K562 (cell line): ENCODE results near the gene PHETA1. TPM values are rescaled to one million over a fixed set of nuclear protein-coding genes. Genes with fewer than 3 reads are reported as not detected.

ENCODE experiments used
- E2F6 ChIP-seq, 2 experiments: IDR thresholded peaks; 2 replicates each; pipeline ENCODE4 v1.6.1; 2011; ENCODE audit warnings: borderline replicate concordance in 1 of 2, control low read depth in 1 of 2, low read depth in 1 of 2, low read length in 1 of 2, mild to moderate bottlenecking in 1 of 2, mixed read lengths in 1 of 2, moderate library complexity in 1 of 2; ENCODE audit not compliant: insufficient read depth in 1 of 2, insufficient read length in 1 of 2, poor library complexity in 1 of 2, severe bottlenecking in 1 of 2; ENCODE audit errors: extremely low read depth in 1 of 2
- GATAD2B ChIP-seq: fragments of 450-650 bp; IDR thresholded peaks from 2 replicates; pipeline ENCODE4 v1.6.1; 2017; ENCODE audit warnings: mild to moderate bottlenecking, borderline replicate concordance
- HDAC8 ChIP-seq: fragments of 450-650 bp; IDR thresholded peaks from 2 replicates; pipeline ENCODE4 v1.6.1; 2016; ENCODE audit warnings: mild to moderate bottlenecking, missing genetic modification characterization, moderate library complexity, missing compliant biosample characterization
- JUNB ChIP-seq: fragments of 450-650 bp; formaldehyde crosslinking; conservative IDR thresholded peaks from 2 replicates; pipeline ENCODE4 v1.4.0; 2020; ENCODE audit warnings: mild to moderate bottlenecking
- KLF13 ChIP-seq: fragments of 450-650 bp; IDR thresholded peaks from 2 replicates; pipeline ENCODE4 v1.6.1; 2016; ENCODE audit warnings: missing genetic modification characterization, low read depth, mild to moderate bottlenecking, missing compliant biosample characterization, moderate library complexity, borderline replicate concordance
- MTA3 ChIP-seq: fragments of 450-650 bp; formaldehyde crosslinking; IDR thresholded peaks from 2 replicates; pipeline ENCODE4 v1.6.1; 2017; ENCODE audit warnings: mild to moderate bottlenecking, borderline replicate concordance
- MYC ChIP-seq, 2 experiments: fragments of 250-450 bp in 1 of 2; sonication (Bioruptor Pico) in 1 of 2; IDR thresholded peaks; 2 replicates each; pipeline versions ENCODE4 v1.5.1 to v1.6.1; 2012 to 2021; ENCODE audit warnings: low read depth in 2 of 2, borderline replicate concordance in 1 of 2, improper control_type of control experiment in 1 of 2, low read length in 1 of 2, mild to moderate bottlenecking in 1 of 2, moderate library complexity in 1 of 2
- POLR2G ChIP-seq: fragments of 200-400 bp; formaldehyde crosslinking; IDR thresholded peaks from 2 replicates; pipeline ENCODE4 v1.6.1; 2017; ENCODE audit warnings: low read depth, mild to moderate bottlenecking, antibody characterized with exemption, low read length, moderate library complexity
- RBFOX2 ChIP-seq: fragments of 200-400 bp; formaldehyde crosslinking; IDR thresholded peaks from 2 replicates; pipeline ENCODE4 v1.6.1; 2017; ENCODE audit warnings: low read depth, mild to moderate bottlenecking, low read length, moderate library complexity
- SIN3B ChIP-seq: fragments of 450-650 bp; IDR thresholded peaks from 2 replicates; pipeline ENCODE4 v1.6.1; 2017; ENCODE audit warnings: low read depth, mild to moderate bottlenecking, moderate library complexity
- TEAD1 ChIP-seq, 2 experiments: fragments of 450-650 bp in 1 of 2; sonication (generic) in 1 of 2; formaldehyde crosslinking; IDR thresholded peaks; 2 replicates each; pipeline versions ENCODE4 v1.4.0 to v1.8.0; 2020 to 2022; ENCODE audit warnings: mild to moderate bottlenecking in 2 of 2, missing genetic modification reagents in 1 of 2
- TEAD4 ChIP-seq, 2 experiments: sonication (generic) in 1 of 2; formaldehyde crosslinking in 1 of 2; IDR thresholded peaks; 2 replicates each; pipeline versions ENCODE4 v1.6.1 to v1.8.0; 2012 to 2022; ENCODE audit warnings: borderline replicate concordance in 1 of 2, inconsistent platforms in 1 of 2, low read length in 1 of 2, mild to moderate bottlenecking in 1 of 2, missing genetic modification reagents in 1 of 2
- TGIF2 ChIP-seq: sonication (generic); formaldehyde crosslinking; IDR thresholded peaks from 2 replicates; pipeline ENCODE4 v1.8.1; 2022; ENCODE audit warnings: mild to moderate bottlenecking, missing genetic modification reagents, moderate library complexity
- THRAP3 ChIP-seq: fragments of 450-650 bp; IDR thresholded peaks from 2 replicates; pipeline ENCODE4 v1.6.1; 2016; ENCODE audit warnings: mild to moderate bottlenecking, inconsistent platforms, borderline replicate concordance
- ZNF143 ChIP-seq: sonication (generic); formaldehyde crosslinking; IDR thresholded peaks from 2 replicates; pipeline ENCODE4 v1.9.0; 2022; ENCODE audit warnings: mild to moderate bottlenecking, missing genetic modification reagents
- ZNF639 ChIP-seq, 2 experiments: fragments of 200-800 bp in 1 of 2; sonication (Bioruptor generic) in 1 of 2; sonication (generic) in 1 of 2; formaldehyde crosslinking in 1 of 2; IDR thresholded peaks in 1 of 2; conservative IDR thresholded peaks in 1 of 2; 2 replicates each; pipeline versions ENCODE4 v1.5.0 to v1.6.1; 2016 to 2020; ENCODE audit warnings: missing compliant biosample characterization in 1 of 2, missing genetic modification characterization in 1 of 2, missing genetic modification reagents in 1 of 2
- ZSCAN29 ChIP-seq: fragments of 450-650 bp; IDR thresholded peaks from 2 replicates; pipeline ENCODE4 v1.6.1; 2017
- polyA plus RNA-seq, 8 experiments: library from polyadenylated mRNA; depleted of rRNA in 4 of 8; stranded (reverse) in 5 of 8; unstranded in 3 of 8; fragments of >200 nt; fragmentation: Nextera tagmentation in 2 of 8; fragmentation: Illumina TruSeq in 1 of 8; extraction: Ambion mirVana in 2 of 8; extraction: Trizol in 1 of 8; gene quantifications; 2 replicates each; pipeline versions ENCODE4 v1.2.1 to v1.2.3, GENCODE V29; 2011 to 2014; ENCODE audit warnings: inconsistent platforms in 1 of 8, missing spikeins in 1 of 8
- total RNA-seq, 7 experiments: library from RNA; depleted of rRNA in 6 of 7; stranded (reverse); fragments of >200 nt in 6 of 7; fragmentation: Illumina TruSeq in 2 of 7; extraction: Trizol in 2 of 7; gene quantifications; 2 replicates each; pipeline versions ENCODE4 v1.2.1 to v1.2.3, GENCODE V29; 2011 to 2021; ENCODE audit warnings: low replicate concordance in 1 of 7
- TF ChIP-seq, protein P1 (sequence below): fragments of 450-650 bp; IDR thresholded peaks from 2 replicates; pipeline ENCODE4 v1.6.1; 2018; ENCODE audit not compliant: partially characterized antibody

Gene PHETA1
- total and polyA plus RNA-seq, 9 of the 15 experiments (the other 6 are each of a cell fraction or from before 2014, with no cell fraction given) = 0.03 to 12.4 (median 3.0) TPM

GRCh38 chr12:111368788-111369495, at the start of gene PHETA1 (continued):
- TF ChIP-seq GATAD2B (peak; percentile 81; the same call in 1 of the 2 replicates), ZNF143 (CRISPR knock-in tag) (no peak), ZNF639 (CRISPR knock-in tag; conservative IDR thresholded peaks at IDR 0.05 in 1 of 2, IDR thresholded peaks at IDR 0.05 in 1 of 2) (peak in 1 of 2 experiments; percentile 88; a peak in 2 of 4 replicates), THRAP3 (no peak), MTA3 (peak; percentile 67; the same call in 1 of the 2 replicates), RBFOX2 (peak; percentile 77), JUNB (CRISPR knock-in tag) (no peak), E2F6 (IDR thresholded peaks at IDR 0.05; ENCODE audit: borderline replicate concordance in 1 of 2, extremely low read depth in 1 of 2, insufficient read depth in 1 of 2, insufficient read length in 1 of 2, low read depth in 1 of 2, low read length in 1 of 2, poor library complexity in 1 of 2, severe bottlenecking in 1 of 2) (peak; percentile 83 to 87), TEAD4 (IDR thresholded peaks at IDR 0.05; ENCODE audit: low read length) (no peak), TEAD4 (CRISPR knock-in tag; IDR thresholded peaks at IDR 0.05; ENCODE audit: borderline replicate concordance) (peak; percentile 61; the same call in 1 of the 2 replicates), TEAD1 (CRISPR knock-in tag; IDR thresholded peaks at IDR 0.05) (peak in 1 of 2 experiments; percentile 78; a peak in 1 of 4 replicates), HDAC8 (tag) (no peak), TGIF2 (CRISPR knock-in tag) (0 out of 2 replicates have a peak, but pooled peaks have one; percentile 65), KLF13 (tag) (peak; percentile 83; the same call in 1 of the 2 replicates), SIN3B (peak; percentile 20; the same call in 1 of the 2 replicates), MYC (IDR thresholded peaks at IDR 0.05; ENCODE audit: low read depth, low read length) (0 out of 2 replicates have a peak, but pooled peaks have one; percentile 32), MYC (CRISPR knock-in tag; IDR thresholded peaks at IDR 0.05; ENCODE audit: borderline replicate concordance, low read depth) (no peak), ZSCAN29 (peak; percentile 76), POLR2G (peak; percentile 79)
- TF ChIP-seq, protein P1, sequence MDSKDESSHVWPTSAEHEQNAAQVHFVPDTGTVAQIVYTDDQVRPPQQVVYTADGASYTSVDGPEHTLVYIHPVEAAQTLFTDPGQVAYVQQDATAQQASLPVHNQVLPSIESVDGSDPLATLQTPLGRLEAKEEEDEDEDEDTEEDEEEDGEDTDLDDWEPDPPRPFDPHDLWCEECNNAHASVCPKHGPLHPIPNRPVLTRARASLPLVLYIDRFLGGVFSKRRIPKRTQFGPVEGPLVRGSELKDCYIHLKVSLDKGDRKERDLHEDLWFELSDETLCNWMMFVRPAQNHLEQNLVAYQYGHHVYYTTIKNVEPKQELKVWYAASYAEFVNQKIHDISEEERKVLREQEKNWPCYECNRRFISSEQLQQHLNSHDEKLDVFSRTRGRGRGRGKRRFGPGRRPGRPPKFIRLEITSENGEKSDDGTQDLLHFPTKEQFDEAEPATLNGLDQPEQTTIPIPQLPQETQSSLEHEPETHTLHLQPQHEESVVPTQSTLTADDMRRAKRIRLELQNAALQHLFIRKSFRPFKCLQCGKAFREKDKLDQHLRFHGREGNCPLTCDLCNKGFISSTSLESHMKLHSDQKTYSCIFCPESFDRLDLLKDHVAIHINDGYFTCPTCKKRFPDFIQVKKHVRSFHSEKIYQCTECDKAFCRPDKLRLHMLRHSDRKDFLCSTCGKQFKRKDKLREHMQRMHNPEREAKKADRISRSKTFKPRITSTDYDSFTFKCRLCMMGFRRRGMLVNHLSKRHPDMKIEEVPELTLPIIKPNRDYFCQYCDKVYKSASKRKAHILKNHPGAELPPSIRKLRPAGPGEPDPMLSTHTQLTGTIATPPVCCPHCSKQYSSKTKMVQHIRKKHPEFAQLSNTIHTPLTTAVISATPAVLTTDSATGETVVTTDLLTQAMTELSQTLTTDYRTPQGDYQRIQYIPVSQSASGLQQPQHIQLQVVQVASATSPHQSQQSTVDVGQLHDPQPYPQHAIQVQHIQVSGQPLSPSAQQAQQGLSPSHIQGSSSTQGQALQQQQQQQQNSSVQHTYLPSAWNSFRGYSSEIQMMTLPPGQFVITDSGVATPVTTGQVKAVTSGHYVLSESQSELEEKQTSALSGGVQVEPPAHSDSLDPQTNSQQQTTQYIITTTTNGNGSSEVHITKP = peak; percentile 39
